AG20443 (cell line): ENCODE measurements around the gene GNAQ.
"Not testable (repeated sequence)": the region's sequence is repeated elsewhere in the genome, so short reads cannot be mapped to it uniquely, and the experiment has no call there.

ENCODE experiments used
- DNase-seq: peaks from one replicate; pipeline ENCODE4 v3.0.0; 2012; ENCODE audit warnings: low spot score, mixed read lengths

The GNAQ gene

DNA sequence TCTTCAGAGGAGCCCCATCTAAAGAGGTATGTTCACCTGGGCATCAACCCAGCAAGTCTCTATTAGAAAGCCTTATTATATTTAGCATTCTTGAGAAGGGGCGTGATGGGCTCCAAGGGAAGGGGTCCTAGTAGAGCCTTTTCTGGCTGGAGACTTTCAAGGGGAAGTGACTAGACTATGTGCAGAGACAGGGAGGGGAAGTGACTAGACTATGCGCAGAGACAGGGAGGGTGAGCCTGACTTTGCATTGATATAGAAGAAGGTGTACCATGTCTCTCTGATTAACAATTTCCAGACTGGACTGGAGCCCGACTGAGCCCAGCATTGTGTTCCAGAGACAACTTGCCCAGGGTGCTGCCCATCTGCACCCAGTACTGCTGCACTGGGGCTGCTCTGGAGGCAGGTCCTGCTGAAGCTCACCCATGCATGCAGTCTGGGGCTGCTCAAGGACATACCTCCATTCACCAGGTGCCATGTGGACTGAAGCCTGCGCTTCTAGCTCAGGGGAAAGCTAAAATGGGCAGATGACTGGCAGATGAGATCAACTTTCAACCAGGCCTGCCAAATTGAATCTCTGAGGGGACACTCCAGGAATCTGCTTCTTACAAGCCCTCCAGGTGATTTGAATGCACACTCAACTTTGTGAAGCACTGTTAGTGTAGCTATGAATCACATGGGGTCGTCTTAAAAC is 300.5 kb downstream of the GNAQ start:
- no peak for DNase-seq

DNA sequence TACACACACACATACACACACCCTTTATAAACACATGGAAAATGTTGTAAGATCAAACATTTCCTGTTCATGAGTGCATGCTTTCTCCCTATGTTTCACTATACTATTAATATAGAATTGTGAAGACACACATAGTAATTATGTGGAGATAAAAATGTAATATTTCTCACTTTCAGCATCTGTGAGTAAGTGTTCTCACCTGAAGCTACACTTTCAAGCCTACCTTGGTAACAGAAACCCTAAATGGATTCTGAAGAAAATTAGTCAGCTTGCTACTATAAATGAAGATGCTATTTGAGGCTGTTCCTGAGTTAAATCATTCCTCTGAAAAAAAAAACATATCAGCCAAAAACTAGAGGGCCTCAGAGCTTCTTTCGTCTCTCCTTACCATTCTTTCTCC is 302.4 kb downstream of the GNAQ start:
- no peak for DNase-seq

DNA sequence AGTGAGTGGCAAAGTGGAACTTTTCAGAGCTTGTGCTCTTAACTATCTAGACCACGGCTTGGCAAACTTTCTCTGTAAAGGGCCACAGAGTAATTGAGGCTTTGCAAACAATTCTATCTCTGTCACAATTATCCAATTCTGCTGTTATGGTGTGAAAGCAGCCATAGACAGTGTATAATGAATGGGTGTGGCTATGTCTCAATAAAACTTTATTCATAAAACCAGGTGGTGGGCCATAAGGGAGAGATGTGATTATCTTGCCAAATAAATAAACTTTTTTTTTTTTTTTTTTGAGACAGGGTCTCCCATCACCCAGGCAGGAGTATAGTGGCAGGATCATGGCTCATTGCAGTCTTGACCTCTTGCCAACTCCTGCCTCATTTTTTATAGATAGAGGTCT is 304.8 kb downstream of the GNAQ start:
- DNase-seq: no peak

DNA sequence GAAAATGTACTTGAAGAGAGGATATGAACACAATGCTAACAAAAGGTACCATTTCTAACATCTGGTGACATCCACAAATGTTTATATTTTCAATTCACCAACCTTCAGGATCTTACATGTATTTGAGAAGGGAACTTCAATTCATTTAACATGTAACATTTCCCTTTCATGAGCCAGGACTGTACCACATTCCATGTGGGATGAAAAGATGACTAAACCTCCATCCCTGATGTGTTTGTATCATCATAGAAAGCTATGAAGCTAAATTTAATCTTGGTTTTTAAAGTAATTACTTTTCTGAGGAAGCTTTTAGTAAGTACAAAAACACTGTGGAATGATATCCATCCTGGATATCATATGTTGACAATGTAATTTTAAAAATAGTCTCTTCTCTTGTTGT is 305.3 kb downstream of the GNAQ start:
- no peak for DNase-seq

DNA sequence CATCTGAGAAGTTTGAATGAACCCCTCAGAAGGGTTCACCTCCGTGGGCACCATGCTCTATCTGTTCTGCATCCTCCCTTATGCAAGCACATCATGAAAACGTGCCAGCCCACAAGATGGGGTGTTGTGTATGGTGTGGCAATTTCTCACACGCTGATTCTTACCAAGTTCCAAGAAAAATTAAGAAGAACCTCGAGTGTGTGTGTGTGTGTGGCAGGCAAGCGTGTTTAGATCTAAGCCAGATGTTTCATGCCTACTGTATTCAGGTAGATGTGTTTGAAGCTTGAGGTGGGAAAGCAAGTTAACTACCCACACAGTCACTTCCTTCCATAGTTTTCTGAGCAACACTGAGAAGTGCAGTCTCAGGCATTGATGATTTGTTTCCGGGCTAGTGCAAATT is 305.8 kb downstream of the GNAQ start:
- DNase-seq: no peak

DNA sequence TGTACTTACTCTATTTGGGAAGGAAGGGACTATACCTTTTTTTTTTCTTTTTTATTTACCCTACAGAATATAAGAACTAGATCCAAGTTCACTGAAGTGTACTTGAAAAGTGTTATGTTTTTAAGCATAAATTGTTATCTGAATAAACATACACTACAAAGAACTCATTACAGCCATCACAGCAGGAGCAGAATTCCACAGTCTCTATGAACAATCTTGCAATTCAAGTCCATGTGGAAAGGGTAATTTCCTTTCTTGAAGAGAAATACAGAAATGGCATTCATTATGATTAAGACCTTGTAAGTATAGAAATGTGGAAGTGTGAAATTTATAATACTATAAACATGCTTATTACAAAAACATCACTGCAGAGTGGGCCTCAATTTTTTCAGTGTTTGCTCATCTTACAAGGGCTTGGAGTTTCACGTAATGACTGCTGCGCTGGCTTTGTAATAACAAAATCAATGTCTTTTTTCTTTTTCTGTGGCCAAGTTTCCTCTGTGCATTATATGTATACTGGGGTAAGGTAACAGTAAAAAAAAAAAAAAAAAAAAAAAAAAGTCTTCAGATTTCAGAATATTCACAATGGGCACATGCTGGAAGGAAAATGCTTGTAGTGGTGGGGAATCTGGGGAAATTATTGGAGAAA is 306.4 kb downstream of the GNAQ start:
- DNase-seq: no peak

DNA sequence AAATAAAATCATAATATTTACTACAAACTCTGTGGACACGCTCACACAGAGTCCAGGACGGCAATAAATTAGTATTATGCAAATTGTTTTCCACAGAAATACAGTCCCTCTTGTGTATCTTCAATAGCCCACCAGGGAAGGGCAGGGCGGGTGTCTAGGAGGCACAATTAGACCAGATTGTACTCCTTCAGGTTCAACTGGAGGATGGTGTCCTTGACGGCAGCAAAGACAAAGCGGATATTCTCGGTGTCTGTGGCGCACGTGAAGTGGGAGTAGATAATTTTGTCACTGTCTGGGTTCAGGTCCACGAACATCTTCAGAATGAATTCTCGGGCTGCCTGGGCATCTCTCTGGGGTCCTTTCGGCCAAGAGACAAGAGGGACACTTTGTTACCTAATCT is 310.5 kb downstream of the GNAQ start:
- not testable (repeated sequence) for DNase-seq

DNA sequence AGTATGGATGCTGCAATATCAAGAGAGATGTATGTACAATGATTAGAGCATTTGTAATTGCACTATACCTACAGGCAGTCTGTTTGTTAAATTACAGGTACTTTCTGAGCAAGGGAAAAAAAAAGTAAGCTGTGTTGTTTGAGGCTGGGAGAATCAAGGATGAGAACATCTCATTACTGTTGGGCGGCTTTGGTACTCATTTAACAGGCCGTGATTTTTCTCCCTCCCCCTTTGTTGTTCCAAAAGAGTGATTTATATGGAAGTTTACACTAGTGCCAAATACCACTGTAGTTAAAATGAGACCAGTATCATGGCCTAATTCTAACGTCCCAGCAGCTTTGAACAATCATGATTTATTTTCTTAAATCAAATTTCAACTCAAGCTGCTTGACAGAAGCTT is 312.3 kb downstream of the GNAQ start:
- DNase-seq: no peak

DNA sequence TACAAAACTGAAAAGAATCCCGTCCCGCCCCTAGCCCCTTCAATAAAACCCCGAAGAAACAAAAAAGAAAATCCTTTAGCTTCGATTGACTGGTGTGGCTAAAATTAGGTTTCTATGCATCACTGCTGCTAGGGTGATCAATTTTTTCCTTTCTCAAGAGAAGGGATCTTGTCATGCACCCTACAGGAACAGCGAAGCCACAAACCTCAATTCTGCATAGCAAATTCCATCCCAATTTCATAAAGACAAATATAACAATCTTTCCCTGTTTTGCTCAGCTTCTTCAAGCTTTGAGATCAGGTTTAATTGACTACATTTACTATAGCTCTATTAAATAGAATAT is 313.3 kb downstream of the GNAQ start:
- DNase-seq: not testable (repeated sequence)

DNA sequence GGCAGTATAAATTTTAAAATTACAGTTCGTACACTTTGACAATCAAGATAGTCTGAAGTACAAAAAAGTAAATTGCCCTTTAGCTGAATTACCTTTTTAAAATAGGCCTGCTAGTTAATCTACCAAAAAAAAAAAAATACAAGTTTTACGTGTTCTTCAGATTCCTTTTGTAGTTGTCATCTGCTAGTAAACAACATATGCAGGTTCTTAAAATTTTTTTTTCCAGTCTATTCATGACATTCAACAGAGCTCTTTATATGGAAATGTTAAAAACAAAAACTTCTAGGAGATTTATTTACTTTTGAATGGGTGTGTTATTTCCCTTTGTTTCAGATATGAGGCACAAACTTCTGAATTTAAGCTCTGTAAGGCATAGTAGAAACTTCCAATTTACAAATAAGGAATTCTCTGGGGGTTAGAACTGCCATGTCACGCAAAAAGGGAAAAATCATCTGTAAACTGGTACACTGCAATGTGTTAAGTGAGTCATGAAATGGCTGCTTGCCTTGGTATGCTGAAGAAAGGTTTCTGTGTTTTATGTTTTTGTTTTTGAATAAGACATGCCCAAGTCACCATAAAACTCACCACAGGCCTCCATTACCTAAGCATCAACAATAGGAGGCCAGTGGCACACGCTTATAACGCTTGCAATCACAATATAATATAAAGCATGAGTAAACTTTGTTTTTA is 313.9 kb downstream of the GNAQ start:
- peak; percentile 43 for DNase-seq

DNA sequence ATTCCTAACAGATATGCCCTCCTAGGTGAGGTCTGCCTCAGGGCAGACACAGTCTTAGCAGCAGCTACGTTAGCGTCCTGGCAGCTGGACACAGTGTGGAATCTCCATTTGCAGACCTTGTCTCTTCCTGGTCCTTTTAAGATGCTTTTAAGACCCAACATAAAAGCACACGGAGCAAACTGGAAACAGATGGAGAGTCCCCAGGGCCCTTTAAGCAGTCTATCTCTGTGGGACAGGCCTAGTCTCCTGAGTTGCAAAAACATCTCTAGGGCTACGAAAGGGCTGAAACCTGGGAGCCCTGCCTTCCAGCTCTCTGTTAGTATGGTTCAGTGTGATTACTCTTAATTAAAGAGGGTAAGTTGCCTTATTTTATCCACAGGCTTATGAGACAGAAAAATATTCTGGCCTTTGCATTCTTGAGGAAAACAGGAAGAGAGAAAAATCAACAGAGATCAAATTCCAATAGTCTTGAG is 317.5 kb downstream of the GNAQ start:
- DNase-seq: peak; percentile 21

DNA sequence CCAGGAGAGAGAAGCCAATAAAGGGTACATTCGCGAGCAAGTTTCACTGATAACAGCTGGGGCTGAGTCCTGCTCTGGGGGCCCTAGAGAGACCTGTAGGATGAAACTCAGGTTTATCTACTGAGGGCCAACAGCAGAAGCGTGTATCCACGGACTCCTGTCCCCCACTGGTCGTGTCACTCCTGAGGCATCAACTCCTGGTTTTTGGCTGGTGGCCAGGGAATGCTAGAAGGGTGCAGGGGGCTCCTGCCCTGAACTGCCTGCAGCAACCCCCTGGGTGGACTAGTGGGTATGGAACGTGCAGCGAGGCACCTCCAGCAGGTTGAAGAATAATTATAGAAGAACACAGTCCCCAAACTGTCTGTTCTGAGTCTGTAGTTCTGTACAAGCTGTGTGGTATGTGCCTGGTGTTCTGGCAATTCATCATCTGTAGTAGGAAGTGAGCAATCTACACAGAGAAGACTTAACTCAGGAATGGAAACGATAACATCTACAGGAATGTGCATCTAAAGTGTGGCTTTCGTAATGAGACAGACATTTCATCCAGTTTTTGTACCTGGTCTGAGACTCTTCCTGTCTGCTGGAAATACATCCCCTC is 319.0 kb downstream of the GNAQ start:
- DNase-seq: peak; percentile 53

DNA sequence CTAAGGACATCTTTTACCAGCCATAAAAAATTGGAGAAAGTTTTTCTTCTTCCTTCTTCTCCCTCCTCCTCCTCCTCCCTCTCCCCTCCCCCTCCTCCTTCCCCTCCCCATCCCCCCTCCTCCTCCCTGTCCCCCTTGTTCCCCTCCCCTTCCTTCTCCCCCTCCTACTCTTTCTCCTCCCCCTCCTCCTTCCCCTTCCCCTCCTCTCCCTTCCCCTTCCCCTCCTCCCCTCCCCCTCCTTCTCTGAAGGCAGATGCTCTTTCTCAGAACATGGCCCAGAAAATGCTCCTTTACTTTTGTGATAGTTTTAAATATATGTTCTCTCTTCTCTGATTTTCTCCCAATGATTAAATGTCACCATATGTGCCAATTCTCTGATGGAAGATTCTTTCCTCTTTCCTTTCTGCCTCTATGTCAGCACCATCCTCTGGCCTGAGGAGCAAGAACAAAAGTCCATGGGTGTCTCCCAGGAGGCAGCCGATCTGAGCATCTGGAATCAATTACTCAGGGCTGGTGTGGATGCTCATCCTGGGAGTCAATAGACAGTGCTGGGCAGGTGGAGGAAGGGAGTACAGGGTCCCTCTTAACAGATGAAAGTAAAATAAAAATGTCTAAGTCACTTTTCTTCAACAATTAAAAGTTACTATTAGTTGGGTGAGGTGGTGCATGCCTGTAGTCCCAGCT is 320.5 kb downstream of the GNAQ start:
- DNase-seq: no peak

DNA sequence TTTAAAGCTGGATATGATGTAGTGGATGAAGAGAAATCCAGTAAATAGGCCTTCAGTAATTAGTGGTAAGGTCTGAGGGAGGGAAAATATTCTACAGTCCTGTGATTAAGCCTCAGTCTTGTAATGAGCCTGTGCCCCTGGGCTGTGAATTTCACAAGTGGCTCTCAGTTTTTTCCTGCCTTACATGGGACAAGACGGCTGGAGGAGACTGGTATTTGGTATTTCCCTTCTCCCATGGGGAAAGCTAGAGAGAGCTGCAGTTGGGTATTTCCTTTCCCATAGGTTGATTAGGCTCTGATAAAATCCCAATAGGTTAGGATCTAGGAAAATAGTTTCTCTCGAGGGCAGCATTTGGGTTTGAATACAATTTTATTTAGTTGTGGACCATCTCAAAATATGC is 321.3 kb downstream of the GNAQ start:
- no peak for DNase-seq

DNA sequence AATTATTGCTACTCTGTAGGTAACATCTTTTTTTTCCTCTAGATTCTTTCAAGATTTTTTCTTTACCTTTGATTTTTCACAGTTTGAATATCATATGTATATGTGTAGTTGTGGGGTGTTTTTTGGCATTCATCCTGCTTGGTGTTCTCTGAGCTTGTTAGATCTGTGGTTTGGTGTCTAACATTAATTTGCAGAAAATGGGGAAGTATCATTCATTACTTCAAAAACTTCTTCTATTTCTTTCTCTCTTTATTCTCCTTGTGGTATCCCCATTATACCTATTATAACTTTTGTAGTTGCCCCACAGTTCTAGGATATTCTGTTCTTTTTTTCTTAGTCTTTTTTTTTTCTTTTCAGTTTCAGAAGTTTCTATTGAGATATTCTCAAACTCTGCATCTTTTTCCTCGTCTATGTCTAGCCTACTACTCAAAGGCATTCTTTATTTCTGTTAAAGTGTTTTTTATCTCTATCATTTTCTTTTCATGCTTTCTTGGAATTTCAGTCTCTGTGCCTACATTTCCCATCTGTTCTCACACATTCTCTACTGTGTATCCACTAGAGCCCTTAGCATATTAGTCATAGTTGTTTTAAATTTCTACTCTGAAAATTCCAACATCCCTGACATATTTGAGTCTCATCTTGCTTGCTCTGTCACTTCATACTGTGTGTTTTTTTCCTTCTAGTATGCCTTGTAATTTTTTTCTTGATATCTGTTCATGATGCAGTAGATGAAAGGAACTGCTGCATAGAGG is 323.4 kb downstream of the GNAQ start:
- DNase-seq: no peak

DNA sequence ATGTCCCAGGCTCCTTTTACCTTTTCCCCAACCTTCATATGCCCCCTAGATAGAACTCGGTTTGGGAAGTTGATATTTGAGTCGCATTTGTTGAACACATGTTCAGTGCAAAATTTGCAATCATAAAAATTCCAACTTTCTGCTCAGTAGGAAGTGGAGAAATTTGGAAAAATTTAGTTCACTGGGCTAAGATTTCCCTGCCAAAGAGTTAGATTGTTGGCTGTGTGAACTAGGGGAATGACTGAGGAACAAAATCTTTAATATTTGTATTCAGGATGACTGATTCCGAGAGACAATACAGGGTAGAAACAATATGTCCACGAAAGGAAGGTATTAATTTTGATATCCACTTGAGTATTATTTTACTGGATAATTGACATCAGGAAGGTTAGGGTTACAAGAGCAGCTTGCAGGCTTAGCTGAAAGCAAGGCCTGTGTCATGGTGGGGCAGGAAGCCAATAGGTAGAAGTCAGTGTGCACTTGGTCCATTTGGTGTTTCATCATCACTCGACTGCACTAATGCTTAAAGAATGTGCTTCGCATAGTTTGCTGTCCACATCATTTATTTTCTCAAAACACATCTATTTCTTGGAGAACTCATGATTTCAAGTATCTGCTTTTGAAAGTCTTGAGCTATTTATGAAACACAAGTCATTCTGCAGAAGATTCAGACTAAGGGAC is 324.1 kb downstream of the GNAQ start:
- peak; percentile 92 for DNase-seq

DNA sequence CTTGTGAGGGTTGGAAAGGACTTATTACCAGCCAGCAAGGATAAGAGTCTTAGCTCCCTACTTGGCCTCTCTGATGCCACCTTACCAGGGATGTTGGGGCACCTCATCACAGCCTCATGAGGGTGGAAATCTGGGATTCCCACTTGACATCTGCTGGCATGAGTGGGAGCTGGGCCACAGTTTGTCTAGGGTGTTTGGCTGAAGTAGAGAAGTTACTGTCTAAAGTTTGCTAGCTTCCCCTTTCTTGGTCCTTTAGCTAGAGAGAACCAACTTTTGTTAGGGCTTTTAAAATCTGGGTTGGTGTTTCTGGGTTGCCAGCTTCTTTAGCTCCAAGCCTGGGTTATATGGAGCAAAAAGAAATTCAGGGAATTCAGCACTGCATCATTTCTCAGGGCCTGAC is 326.0 kb downstream of the GNAQ start:
- no peak for DNase-seq

DNA sequence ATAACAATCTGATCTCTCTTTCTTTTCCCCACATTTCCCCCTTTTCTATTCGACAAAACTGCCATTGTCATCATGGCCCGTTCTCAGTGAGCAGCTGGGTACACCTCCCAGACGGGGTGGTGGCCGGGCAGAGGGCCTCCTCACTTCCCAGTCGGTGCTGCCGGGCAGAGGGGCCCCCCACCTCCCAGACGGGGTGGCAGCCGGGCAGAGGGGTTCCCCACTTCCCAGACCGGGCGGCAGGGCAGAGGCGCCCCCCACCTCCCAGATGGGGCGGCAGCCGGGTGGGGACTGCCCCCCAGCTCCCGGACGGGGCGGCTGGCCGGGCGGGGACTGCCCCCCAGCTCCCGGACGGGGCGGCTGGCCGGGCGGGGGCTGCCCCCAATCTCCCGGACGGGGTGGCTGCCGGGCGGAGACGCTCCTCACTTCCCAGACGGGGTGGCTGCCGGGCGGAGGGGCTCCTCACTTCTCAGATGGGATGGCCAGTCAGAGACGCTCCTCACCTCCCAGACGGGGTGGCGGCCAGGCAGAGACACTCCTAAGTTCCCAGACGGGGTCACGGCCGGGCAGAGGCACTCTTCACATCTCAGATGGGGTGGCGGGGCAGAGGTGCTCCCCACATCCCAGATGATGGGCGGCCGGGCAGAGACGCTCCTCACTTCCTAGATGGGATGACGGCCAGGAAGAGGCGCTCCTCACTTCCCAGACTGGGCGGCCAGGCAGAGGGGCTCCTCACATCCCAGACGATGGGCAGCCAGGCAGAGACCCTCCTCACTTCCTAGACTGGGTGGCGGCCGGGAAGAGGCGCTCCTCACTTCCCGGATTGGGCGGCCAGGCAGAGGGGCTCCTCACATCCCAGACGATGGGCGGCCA is 328.9 kb downstream of the GNAQ start:
- not testable (repeated sequence) for DNase-seq

DNA sequence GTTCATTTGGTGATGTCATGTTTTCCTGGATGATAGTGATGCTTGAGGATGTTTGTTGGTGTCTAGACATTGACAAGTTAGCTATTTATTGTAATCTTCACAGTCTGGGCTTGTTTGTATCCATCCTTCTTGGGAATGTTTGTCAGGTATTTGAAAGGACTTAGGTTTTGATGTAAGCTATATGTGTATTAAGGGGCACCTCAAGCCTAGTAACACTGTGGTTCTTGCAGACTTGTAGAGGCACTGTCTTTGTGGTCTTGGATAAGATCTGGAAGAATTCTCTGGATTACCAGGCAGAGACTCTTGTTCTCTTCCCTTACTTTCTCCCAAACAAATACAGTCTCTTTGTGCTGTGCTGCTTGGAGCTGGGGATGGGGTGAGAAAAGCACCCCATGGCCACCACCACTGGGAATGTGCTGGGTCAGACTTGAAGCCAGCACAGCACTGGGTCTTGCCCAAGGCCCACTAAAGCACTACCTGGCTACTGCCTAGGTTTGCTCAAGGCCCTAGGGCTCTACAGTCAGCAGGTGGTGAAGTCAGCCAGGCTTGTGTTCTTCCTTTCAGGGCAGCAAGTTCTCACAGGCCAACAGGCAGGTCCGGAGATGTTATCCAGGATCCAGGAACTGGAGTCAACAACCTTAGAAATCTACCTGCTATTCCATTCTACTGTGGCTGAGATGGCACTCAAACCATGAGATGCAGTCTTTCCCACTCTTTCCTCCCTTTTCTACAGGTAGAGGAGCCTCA is 334.2 kb downstream of the GNAQ start:
- no peak for DNase-seq
